Measurements from ENCODE around the gene CPTP.
A peak's percentile ranks its signal among the peaks of the same experiment; 100 is the strongest.
"Not testable (repeated sequence)": the region's sequence is repeated elsewhere in the genome, so short reads cannot be mapped to it uniquely, and the experiment has no call there.

CPTP gene

DNA sequence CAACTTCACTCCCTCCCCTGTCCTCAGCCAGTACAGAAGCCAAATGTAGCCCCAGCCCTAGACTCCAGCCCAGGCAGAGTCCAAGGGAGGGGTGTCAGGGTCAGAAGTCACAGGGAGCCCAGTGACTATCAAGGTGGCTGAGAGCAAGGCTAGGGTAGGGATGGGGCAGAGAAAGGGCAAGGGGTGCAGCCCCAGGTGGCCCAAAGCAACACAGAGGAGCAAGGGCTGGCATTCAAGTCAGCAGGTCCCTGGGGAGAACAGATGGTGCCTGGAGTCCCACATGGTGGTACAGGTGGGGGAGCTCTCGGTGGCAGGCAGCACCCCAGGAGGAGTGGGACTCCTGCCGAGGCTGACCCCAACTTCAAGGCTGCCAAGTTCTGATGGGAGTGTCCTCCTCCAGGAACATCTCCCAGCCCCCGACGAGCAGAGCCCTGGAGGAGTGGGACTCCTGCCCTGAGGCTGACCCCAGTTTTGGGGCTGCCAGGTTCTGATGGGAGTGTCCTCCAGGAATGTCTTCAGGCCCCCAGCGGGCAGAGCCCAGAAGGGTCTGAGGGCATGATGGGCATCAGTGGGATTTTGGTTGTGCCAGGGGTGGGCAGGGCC lies 28.3 kb downstream of the CPTP start:
- DNase-seq, result no peak

DNA sequence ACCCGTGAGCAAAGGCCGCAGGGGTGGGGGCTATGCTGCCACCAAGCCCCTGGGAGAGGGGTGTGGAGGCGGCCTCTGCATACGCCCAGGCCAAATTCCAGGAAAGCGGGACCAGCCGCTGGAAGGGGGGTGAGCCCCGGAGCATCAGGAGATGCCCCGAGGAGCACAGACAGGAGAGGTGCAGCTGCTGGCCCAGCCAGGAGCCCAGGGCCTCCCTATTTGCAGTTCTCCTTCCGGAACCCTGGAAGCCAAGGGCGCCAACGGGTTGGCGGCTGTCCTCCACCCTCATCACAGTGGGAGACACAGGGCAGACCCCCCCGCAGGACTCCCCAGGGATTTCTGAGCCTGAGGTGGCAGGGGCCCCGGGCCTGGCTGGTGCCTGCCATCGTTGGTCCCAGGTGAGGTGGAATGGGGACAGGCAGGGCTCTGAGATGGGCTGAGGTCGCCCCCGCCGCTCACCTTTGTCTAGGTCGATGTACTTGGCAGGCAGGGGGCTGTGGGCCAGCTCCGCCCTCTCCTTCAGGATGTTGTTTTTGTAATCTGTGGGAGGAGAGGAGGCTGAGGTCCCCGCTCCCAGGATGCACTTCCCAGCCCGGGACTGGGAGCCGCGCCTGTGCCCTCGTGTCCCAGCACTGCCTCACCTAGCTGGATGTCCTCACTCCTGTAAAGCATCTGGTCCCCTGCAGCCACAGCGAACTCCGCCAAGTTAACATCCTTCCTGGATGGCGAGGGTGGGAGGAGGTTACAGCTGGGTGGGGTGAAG lies 29.0 kb downstream of the CPTP start:
- DNase-seq, result no peak

DNA sequence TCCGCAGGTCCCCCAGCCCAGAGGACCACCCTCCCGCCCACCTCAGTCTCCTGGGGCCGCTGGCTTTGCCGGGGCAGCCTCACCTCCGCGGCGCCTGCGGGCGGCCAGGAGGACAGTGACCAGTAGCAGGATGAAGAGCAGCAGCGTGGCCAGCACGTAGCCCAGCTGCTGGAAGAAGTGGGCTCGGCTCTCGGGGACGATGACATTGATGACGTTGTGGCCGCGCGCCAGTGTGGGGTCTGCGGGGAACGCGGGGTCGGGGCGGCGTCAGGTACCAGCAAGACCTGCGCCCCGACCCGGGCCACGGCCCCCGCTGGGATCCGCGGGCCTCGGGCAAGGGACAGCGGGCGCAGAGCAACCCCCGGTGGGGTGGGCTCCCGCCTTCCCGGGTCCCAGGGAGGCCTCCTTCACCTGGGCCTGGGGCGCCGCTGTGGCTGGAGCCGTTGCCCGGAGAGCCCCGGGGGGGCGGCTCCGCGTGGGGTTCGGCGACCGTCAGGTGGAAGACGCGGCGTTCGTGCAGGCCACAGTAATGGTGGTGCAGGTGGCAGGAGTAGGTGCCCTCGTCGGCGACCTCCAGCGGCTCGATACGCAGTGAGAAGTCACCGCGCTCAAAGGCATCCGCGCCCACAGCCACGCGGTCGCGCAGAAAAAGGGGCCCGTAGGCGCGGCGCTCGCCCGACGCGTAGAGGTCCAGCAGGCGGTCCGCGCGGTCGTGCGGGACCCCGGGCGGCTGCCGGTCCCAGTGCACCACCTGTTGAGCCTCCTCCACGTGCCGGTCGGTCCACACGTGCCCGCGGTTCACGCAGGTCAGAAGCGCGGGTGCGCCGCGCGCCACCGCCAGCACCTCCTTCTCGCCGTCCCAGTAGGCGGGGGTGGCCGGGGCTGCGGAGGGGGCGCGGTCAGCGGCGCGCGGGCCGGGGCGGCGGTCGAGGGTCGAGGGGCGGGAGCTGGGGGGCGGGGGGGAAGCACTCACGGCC lies 30.0 kb downstream of the CPTP start:
- no peak for DNase-seq

DNA sequence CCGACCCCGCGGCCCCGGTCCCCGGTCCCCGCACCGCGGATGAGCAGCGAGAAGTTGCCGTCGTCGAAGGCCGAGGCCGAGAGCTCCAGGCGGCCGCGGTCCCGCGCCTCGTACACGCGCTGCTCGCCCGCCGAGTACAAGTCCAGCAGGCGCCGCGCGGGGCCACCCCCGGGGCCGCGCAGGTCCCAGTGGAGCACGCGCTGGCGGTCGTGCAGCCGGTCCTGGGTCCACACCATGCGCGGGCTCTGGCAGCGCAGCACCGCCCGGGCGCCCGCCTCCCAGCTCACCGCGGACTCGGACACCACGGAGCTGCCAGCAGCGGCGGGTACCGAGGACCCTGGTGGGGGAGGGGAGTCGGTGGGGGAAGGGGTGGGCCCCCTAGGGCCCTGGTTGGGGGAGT lies 30.8 kb downstream of the CPTP start:
- DNase-seq, result no peak

DNA sequence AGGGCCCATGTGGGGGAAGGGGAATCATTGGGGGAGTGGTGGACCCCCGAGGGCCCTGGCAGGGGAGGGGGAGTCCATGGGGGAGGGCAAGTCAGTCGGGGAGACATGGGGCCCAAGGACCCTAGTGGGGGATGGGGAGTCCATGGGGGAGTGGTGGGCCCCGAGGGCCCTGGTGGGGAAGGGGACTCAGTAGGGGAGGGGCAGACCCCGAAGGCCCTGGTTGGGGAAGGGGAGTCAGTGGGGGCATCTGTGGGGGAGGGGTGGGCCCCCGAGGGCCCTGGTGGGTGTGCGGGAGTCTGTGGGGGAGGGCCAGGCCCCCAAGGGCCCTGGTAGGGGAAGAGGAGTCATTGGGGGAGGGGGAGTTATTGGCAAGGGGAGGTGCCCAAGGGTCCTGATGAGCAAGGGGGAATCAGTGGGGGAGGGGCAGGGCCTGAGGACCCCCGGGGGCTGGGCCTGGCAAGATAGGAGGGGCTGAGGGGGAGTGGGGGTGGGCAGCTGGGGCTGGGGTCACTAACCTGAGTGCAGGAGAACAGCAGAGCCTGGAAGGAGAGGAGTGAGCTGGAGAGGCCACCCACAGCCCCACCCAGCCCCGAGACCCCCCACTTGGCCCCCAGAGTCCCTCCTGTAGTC lies 31.7 kb downstream of the CPTP start:
- DNase-seq, result no peak

DNA sequence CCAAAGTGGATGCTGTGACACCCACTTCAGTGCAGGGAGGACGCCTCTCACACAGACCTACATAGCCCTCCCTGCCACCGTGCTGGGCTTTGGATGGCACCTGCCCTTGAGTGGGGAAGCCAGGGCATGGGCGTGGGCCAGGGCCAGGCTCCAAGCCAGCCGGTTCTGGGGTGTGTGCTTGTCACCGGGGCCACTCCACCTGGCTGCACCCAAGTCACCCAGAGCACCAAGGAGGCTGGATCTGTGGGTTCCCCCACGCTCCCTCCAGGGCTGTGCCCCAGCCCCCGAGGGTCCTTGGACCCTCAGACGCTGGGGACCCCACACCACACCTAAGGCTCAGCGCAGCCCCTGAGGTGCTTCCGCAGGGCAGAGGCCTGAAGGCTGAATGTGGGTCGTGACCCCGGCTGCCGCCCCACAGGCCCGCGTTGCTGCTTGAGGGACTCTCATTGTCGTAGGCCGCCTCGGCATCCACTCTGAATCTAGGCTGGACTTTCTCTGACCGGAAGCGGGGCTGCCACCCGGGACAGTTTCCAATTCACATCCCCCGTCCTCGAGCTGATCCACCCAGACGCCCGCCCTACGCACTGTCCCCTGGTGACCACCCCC lies 32.3 kb downstream of the CPTP start:
- DNase-seq, result no peak

DNA sequence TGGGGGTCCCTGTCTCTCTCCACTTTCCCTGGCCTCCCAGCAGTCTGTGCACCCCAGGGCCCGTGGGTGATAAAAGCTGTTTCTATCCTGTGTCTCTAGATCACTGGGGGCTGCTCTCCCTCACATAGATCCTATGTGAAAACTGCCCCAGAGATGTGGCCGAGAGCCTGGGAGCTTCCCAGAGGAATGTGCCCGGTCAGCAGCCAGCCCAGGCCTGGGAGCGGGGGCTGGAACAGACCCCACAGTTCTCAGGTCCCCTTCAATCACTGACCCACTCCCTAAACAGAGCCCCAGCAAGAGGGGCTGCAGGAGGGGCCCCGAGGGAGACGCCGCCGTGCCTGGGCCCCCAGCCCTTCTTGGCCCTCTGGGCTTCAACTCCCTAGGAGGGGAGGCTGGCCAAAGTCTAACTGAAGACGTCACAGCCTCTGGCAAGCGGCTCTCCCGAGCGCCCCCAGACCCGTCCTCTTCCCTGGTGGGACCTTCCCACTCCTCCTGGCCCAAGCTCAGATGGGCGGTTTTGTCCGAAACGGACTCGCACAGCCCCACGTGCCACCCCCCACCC lies 33.4 kb downstream of the CPTP start:
- DNase-seq, result no peak

DNA sequence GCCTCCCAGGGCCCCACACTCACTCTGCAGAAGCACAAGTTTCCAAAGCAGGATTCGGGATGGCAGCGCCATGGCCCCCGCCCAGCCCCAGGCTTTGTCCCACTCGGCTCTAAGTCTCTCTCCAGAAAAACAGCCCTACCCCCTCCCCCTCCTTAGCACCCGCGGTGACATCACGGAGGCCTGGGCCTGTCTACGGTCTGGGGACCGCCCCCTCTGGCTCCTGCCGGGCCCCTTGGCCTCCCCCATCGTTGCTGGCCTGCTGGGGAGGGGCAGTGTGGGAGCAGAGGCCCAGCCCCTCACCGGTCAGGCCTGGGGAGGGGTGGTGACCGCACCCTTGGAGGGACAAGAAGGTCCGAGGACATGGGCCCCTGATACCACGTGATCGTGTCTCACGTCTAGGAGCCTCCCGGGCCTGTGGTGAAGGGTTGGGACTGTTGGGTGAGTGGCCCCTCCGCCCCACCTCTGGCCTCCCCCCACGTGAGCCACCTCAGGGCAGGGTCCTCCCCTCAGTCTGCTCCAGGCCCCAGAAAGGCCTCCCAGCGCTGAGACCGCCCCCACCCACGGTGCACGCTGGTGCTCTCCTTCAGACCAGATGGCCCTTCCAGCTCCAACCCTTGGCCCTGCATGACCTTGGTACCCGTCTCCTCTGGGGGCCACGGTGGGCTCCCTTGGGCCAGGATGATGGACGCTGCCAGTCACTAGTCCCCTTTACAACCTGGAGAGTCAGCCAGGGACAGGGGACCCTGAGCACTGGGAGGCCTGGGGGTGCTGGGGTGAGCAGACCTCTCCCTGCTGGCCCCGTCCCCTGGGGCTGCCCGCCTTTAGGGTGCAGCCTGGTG lies 34.0 kb downstream of the CPTP start, which contains the start of gene MXRA8:
Gene MXRA8, minus strand, starts transcription at position 123 of the 839 bp plus-strand sequence. Its CDS starts 51 bp downstream, at position 72.
- peak; percentile 16 for DNase-seq

DNA sequence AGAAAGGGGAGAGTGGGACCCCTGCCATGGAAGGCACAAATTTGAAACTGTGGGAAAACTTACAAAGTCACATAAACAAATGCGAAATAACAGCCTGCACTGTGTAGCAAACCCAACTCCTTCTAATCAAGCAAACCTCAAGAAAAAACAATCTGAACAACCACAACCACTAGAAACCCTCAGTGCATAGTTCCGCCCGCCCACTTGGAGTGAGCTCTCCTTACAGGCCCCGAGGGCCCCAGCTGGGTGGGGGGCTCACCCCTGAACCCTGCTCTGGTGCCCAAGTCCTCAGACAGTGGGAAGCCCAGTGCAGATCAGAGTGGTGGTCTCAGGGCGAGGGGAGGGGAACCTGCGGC lies 34.7 kb downstream of the CPTP start:
- DNase-seq, result no peak

DNA sequence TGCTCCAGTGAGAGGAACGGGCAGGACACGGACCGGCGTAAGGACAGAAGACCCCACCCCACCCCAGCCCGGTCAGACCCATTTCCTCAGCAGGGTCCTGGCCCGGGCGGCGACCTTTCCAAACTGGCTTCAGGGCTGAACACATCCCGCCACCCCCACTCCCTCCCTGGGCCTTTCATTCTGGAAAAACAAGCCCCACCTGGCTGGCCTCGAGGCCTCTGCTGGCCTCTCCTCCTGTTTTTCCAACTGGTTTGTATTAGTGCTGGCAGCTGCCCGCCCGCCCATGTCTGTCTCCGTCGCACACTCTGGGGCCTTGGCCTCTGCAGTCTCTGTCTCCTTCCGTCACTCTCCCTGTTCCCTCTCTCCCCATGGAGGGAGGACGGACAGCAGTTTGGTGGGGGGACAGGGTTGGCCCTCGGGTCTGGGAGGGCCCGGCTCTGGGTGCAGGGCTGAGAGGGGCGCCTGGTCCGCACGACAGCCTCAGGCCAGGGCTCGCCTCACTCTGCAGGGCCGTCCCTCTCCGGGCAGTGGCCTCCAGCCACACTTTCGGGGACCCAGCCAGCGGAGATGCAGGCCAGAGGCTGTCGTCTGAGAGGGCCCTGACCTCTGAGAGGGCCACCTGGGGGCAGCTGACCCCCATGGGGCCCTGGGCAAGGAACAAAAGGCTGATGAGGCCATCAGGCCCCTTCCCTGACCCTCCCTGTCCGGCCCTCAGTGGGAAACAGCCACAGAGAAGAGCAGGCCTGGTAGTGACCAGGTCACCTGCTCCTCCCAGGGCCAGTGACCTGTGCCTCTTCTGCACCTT lies 35.3 kb downstream of the CPTP start:
- DNase-seq, result no peak

DNA sequence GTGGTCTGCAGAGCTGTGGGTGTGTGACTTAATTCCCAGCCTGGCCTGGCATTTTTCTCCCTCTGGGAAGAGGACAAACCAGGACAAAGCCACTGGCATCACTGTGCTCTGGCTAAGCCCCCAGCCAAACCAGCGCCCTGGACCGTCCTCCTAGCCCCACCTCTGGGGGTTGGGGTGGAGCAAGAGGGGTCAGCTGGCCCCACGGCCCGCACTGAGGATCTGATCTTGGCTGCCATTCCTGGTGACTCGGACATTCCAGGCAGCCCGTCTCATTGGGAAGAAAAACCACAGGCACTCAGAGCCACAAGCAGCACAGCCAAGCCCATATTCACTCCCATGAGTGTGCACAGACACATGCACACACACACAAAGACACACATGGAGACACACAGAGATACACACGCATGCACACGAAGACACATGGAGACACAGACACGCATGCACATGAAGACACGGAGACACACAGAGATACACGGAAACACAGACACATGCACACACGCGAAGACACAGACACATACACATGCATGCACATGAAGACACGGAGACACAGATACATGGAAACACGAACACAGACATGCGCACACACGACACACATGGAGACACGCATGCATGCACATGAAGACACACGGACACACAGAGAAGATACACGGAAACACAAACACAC lies 36.0 kb downstream of the CPTP start:
- DNase-seq, result no peak

DNA sequence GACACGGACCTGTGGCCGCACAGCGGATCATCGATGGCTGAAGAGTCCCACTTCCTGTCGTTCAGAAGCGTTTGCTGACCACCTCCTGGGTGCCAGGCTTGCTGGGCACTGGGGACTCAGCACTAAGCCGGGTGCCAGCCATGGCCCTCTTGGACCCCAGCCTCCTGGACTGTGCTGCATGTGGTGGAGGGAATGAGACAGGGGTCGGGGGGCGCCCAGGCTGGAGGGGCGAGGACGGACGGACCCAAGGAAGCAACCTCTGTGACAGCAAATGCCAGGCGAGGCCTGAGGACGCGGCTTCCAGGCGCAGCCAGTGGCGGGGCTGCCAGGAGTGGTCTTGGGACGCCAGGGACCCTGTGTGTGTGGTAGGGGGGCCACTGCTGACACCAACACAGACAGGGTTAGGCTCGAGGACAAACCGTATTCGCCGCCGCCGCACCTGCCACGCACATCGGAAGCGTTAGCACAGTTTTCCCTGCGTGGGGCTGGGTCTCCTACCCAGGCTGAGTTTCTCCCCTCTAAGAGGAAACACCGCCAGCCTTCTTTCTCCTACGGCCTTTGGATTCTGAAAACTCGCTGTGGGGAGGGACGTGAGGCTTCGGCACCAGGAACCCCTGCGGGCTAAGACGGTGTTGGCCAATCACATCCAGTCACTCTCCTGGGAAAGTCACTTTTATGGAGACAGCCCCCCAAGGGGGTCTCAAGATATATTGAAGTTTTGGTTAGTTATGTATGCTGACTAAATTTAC lies 36.8 kb downstream of the CPTP start:
- no peak for DNase-seq

DNA sequence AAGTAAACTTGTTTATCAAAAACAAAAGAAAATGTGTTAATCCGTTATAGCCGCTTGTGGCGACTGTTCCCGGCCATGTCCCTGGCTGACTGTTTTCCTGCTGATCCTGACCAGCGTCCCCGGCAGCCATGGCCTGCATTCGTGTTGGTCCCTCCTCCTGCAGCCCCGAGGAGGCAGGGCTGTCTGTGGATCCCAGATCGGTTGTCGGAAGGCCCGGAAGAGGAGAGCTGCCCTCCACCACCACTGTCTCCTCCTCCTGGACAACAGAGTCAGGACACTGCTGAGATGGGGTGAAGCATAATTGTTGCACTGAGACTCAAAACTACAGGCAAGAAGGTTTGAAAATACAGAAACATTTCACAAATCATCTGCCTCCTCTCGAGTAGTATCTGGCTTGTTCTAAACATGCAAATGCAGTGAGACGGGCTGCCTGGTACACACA lies 37.4 kb downstream of the CPTP start:
- no peak for DNase-seq

DNA sequence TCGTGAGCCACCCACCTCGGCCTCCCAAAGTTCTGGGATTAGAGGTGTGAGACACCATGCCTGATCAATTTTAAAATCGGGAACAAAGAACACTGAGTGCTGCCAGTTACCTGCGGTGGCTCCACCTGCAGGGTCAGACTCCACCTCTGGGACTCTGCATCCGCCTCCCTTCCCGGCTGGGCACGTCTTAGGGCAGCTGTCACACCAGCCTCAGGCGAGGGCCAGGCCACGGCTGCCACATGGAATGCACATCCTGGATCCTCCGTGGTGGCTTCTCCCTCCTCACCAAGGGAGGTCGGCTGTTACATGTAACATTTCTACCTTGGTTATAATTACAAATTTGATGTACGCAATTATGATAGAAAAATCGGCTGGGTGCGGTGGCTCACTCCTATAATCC lies 39.7 kb downstream of the CPTP start:
- no peak for DNase-seq

DNA sequence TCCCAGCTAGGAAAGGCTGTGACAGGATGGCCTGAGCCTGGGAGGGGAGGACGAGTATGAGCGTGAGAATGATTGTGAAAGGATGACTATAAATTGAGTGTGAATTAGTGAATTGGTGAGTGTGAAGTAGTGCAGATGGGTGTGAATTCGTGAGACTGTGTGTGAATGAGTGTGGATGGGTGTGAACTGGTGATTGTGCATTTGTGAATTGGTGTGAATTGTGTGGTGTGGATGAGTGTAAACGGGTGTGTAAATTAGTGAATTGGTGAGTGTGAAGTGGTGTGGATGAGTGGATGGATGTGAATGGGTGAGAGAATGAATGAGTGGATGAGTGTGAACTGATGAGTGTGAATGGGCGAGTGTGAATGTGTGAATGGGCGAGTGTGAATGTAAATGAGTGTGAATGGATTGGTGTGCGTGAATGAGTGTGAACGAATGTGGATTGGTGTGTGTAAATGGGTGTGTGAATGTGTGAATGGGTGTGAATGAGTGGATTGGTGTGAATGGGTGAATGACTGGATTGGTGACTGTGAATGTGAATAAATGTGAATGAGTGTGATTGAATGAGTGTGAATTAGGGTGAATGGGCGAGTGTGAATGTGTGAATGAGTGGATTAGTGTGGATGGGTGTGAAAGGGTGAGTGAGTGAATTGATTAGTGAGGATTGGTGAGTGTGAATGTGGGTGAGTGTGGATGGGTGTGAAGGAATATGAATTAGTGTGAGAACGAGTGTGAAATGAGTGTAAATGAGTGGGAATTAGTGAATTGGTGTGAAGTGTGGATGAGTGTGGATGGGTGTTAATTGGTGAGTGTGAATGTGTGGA lies 41.5 kb downstream of the CPTP start:
- no peak for DNase-seq

DNA sequence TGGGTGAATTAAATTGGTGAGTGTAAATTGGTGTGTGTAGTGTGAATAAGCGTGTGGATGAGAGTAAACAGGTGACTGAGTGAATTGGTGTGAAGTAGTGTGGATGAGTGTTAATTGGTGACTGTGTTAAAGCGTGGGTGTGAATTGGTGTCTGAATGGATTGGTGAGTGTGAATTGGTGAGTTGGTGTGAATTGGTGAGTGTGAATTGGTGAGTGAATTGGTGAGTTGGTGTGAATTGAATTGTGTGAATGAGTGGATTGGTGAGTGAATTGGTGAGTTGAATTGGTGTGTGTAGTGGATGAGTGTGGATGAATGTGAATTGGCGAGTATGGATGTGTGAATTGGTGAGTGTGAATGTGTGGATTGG lies 42.1 kb downstream of the CPTP start:
- no peak for DNase-seq

DNA sequence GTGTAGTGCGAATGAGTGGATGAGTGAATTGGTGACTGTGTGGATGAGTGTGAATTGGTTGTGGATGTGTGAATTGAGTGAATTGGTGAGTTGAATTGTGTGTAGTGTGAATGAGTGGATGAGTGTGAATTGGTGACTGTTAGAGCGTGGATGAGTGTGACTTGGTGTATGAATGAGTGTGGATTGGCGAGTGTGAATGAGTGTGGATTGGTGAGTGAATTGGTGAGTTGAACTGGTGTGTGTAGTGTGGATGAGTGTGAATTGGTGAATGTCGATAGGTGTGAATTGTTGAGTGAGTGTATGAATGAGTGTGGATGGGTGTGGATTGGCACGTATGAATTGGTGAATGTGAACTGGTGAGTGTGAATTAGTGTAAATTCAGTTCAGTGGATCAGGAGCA lies 42.7 kb downstream of the CPTP start:
- no peak for DNase-seq

DNA sequence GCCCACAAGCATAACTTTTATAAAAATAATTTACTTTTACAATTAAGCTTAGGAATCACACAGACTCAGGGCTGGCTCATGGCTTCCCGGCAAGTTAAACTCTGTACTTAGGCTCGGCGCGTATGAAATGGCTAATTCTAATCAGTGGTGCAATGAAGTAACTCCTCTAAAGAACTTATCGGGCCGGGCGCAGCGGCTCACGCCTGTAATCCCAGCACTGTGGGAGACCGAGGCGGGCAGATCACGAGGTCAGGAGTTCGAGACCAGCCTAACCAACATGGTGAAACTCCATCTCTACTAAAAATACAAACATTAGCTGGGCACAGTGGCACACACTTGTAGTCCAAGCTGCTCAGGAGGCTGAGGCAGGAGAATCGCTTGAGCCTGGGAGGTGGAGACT lies 45.5 kb downstream of the CPTP start:
- not testable (repeated sequence) for DNase-seq
